Right atrium auricular region (tissue), 2 donors: ENCODE results near the gene JAKMIP1. TPM values are rescaled to one million over a fixed set of nuclear protein-coding genes. Genes with fewer than 3 reads are reported as not detected.
"Not testable (repeated sequence)": the region's sequence is repeated elsewhere in the genome, so short reads cannot be mapped to it uniquely, and the experiment has no call there.

Source experiments
- DNase-seq: peaks from one replicate; pipeline ENCODE4 v3.0.0-alpha.2; 2019; ENCODE audit warnings: low spot score
- H3K27ac ChIP-seq, 2 donors: fragments of 200-600 bp; sonication (generic); 1 replicate in 1 of 2; 2 replicates in 1 of 2; pipeline ENCODE4 v1.5.1; 2016 to 2019
- H3K27me3 ChIP-seq, 2 donors: fragments of 200-600 bp; sonication (generic); one replicate each; pipeline versions ENCODE4 v1.5.1 to v1.6.0; 2017 to 2019
- H3K36me3 ChIP-seq: fragments of 200-600 bp; sonication (generic); one replicate; pipeline ENCODE4 v1.5.1; 2016
- H3K4me1 ChIP-seq, 2 donors: fragments of 200-600 bp; sonication (generic); one replicate each; pipeline versions ENCODE4 v1.5.1 to v1.6.0; 2017 to 2019
- H3K4me3 ChIP-seq, 2 donors: fragments of 200-600 bp; sonication (generic); 1 replicate in 1 of 2; 2 replicates in 1 of 2; pipeline ENCODE4 v1.5.1; 2017 to 2019; ENCODE audit warnings: mild to moderate bottlenecking in 1 of 2, moderate library complexity in 1 of 2
- H3K9me3 ChIP-seq, 2 donors: fragments of 200-600 bp; sonication (generic); one replicate each; pipeline ENCODE4 v1.5.1; 2019
- CTCF ChIP-seq, 2 donors: fragments of 200-600 bp; sonication (generic); IDR thresholded peaks; one replicate each; pipeline ENCODE4 v1.5.1; 2019; ENCODE audit warnings: antibody characterized with exemption in 2 of 2
- total RNA-seq, 2 donors: library from RNA; depleted of rRNA; stranded (reverse); fragments of >200 nt; gene quantifications; one replicate each; pipeline ENCODE4 v1.1.0, GENCODE V29; 2016

Gene JAKMIP1
- total RNA-seq, 2 donors from 2014 or later = 0.30 to 0.59 TPM

- no peaks in the 10 kb centered on the region for H3K4me1 ChIP-seq
- no peak overlapping the region for H3K4me3 ChIP-seq
- no peak for DNase-seq
- peak; percentile 89 to 90 for TF ChIP-seq CTCF (IDR thresholded peaks at IDR 0.05)
- no peak overlapping the region for H3K27ac ChIP-seq
- no peaks in the 10 kb centered on the region for H3K36me3 ChIP-seq
- no peaks in the 10 kb centered on the region for H3K27me3 ChIP-seq
- H3K9me3 ChIP-seq = no peaks in the 10 kb centered on the region
These were observed 201.9 kb downstream of the JAKMIP1 start for GRCh38 chr4:5998333-5998936.

- no peak for DNase-seq
- H3K27ac ChIP-seq = no peak overlapping the region
- no peaks in the 10 kb centered on the region for H3K4me1 ChIP-seq
- TF ChIP-seq CTCF (IDR thresholded peaks at IDR 0.05) = no peak
- H3K27me3 ChIP-seq = no peaks in the 10 kb centered on the region
- no peak overlapping the region for H3K4me3 ChIP-seq
- H3K9me3 ChIP-seq = no peaks in the 10 kb centered on the region
- no peaks in the 10 kb centered on the region for H3K36me3 ChIP-seq
These were observed 203.7 kb downstream of the JAKMIP1 start for GRCh38 chr4:5996641-5997040.

- no peak for DNase-seq
These were observed 204.3 kb downstream of the JAKMIP1 start for GRCh38 chr4:5995901-5996623.

GRCh38 chr4:5993876-5994811 lies 206.2 kb downstream of the JAKMIP1 start:
- H3K4me1 ChIP-seq = no peaks in the 10 kb centered on the region
- H3K4me3 ChIP-seq = no peak overlapping the region
- no peaks in the 10 kb centered on the region for H3K27me3 ChIP-seq
- no peak for TF ChIP-seq CTCF (IDR thresholded peaks at IDR 0.05)
- no peak for DNase-seq
- H3K9me3 ChIP-seq = no peaks in the 10 kb centered on the region
- H3K36me3 ChIP-seq = no peaks in the 10 kb centered on the region
- H3K27ac ChIP-seq = no peak overlapping the region

More at GRCh38 chr4:5995901-5996623, 204.3 kb downstream of the JAKMIP1 start:
- H3K4me3 ChIP-seq = no peak overlapping the region
- TF ChIP-seq CTCF (IDR thresholded peaks at IDR 0.05) = no peak
- no peaks in the 10 kb centered on the region for H3K9me3 ChIP-seq
- no peaks in the 10 kb centered on the region for H3K4me1 ChIP-seq
- H3K27ac ChIP-seq = no peak overlapping the region
- H3K27me3 ChIP-seq = no peaks in the 10 kb centered on the region
- H3K36me3 ChIP-seq = no peaks in the 10 kb centered on the region

GRCh38 chr4:5993346-5993745 lies 207.0 kb downstream of the JAKMIP1 start:
- H3K9me3 ChIP-seq, H3K27me3 ChIP-seq, DNase-seq, H3K4me1 ChIP-seq, H3K27ac ChIP-seq, H3K4me3 ChIP-seq, H3K36me3 ChIP-seq: not testable (repeated sequence)

GRCh38 chr4:5992828-5993321 lies 207.5 kb downstream of the JAKMIP1 start:
- no peaks in the 10 kb centered on the region for H3K4me1 ChIP-seq
- no peaks in the 10 kb centered on the region for H3K27me3 ChIP-seq
- no peaks in the 10 kb centered on the region for H3K36me3 ChIP-seq
- H3K27ac ChIP-seq = no peak overlapping the region
- no peak for DNase-seq
- H3K9me3 ChIP-seq = no peaks in the 10 kb centered on the region
- no peak for TF ChIP-seq CTCF (IDR thresholded peaks at IDR 0.05)
- H3K4me3 ChIP-seq = no peak overlapping the region
